ENCODE results near the gene DSE. TPM values are rescaled to one million over a fixed set of nuclear protein-coding genes. Genes with fewer than 3 reads are reported as not detected.
A peak's percentile ranks its signal among the peaks of the same experiment; 100 is the strongest.

DSE gene
- total RNA-seq, 2 experiments from 2014 or later, result 5.6 TPM

DNA sequence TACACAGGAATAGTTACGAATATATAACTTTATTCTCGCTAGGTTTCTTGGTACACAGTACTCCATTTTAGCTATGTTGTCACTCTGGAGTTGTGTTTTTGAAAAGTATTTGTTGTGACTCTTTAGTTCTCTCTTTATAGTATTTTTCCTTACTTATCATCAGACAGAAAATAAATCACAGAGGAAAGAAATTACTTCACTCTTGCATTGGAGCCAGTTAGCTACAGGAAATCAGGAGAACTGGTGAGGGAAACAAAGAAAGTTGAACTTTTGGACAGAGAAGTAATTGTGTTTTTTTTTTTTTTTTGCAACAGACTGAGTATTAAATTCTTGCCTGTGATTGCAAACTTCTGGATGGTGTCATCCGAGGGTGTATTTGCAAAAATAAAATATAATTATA is 33.9 kb downstream of the DSE start:
- Mint-ChIP-seq H3K36me3 (ENCODE audit: low read depth) (no peaks in the 10 kb centered on the region), H3K27ac (no peak overlapping the region), H3K9me3 (ENCODE audit: low read depth) (no peaks in the 10 kb centered on the region), H3K27me3 (peaks cover 2% of the 10 kb centered on the region), H3K4me3 (no peak overlapping the region), H3K4me1 (no peaks in the 10 kb centered on the region)
- ATAC-seq (no peak), DNase-seq (no peak)
- POLR2A ChIA-PET, result no interaction called here
- intact Hi-C loops (cut with DNase I, micrococcal nuclease), result no loop called here
- CTCF ChIA-PET, result no interaction called here

GRCh38 chr6:116405138-116405537 is 34.4 kb downstream of the DSE start:
- Mint-ChIP-seq H3K36me3 (ENCODE audit: low read depth) (no peaks in the 10 kb centered on the region), H3K27me3 (peaks cover 2% of the 10 kb centered on the region), H3K4me3 (no peak overlapping the region), H3K4me1 (no peaks in the 10 kb centered on the region), H3K9me3 (ENCODE audit: low read depth) (no peaks in the 10 kb centered on the region), H3K27ac (no peak overlapping the region)
- intact Hi-C loops (cut with DNase I, micrococcal nuclease), result no loop called here
- ATAC-seq (no peak), DNase-seq (no peak)
- ChIA-PET POLR2A (no interaction called here), CTCF (no interaction called here)

- POLR2A ChIA-PET, result no interaction called here
- intact Hi-C loops (cut with DNase I, micrococcal nuclease), result no loop called here
- no peaks in the 10 kb centered on the region for H3K9me3 Mint-ChIP-seq (ENCODE audit: low read depth)
These were observed 35.1 kb downstream of the DSE start for GRCh38 chr6:116405652-116406356.

GRCh38 chr6:116406678-116407345 is 36.1 kb downstream of the DSE start:
- intact Hi-C loops (cut with DNase I, micrococcal nuclease), result no loop called here
- no peak for DNase-seq
- no peaks in the 10 kb centered on the region for H3K9me3 Mint-ChIP-seq (ENCODE audit: low read depth)
- peaks cover 2% of the 10 kb centered on the region for H3K4me1 Mint-ChIP-seq
- H3K27me3 Mint-ChIP-seq, result peaks cover 2% of the 10 kb centered on the region
- H3K36me3 Mint-ChIP-seq (ENCODE audit: low read depth), result no peaks in the 10 kb centered on the region
- CTCF ChIA-PET, result interaction anchor here (1.6 kb wide), 1 partner anchor 154 kb away, joined by 4 read pairs; no protein-coding TSS in a partner anchor
- no peak for ATAC-seq
- no peak overlapping the region for H3K4me3 Mint-ChIP-seq
- H3K27ac Mint-ChIP-seq, result no peak overlapping the region
- POLR2A ChIA-PET, result no interaction called here

More at GRCh38 chr6:116405652-116406356, 35.1 kb downstream of the DSE start:
- peak; percentile 23 for DNase-seq
- Mint-ChIP-seq H3K4me3 (no peak overlapping the region), H3K36me3 (ENCODE audit: low read depth) (no peaks in the 10 kb centered on the region), H3K27me3 (peaks cover 2% of the 10 kb centered on the region), H3K4me1 (no peaks in the 10 kb centered on the region), H3K27ac (no peak overlapping the region)
- peak; percentile 57 for ATAC-seq
- CTCF ChIA-PET, result no interaction called here

- no peak overlapping the region for H3K27ac Mint-ChIP-seq
- intact Hi-C loops (cut with DNase I, micrococcal nuclease), result no loop called here
- peaks cover 2% of the 10 kb centered on the region for H3K4me1 Mint-ChIP-seq
- H3K9me3 Mint-ChIP-seq (ENCODE audit: low read depth), result no peaks in the 10 kb centered on the region
- H3K4me3 Mint-ChIP-seq, result no peak overlapping the region
- ATAC-seq (no peak), DNase-seq (no peak)
- ChIA-PET CTCF (interaction anchor here (1.6 kb wide), 1 partner anchor 152 kb away, joined by 4 read pairs; no protein-coding TSS in a partner anchor), POLR2A (no interaction called here)
- H3K27me3 Mint-ChIP-seq, result peaks cover 2% of the 10 kb centered on the region
- H3K36me3 Mint-ChIP-seq (ENCODE audit: low read depth), result no peaks in the 10 kb centered on the region
These were observed 37.7 kb downstream of the DSE start for GRCh38 chr6:116408491-116408890.

DNA sequence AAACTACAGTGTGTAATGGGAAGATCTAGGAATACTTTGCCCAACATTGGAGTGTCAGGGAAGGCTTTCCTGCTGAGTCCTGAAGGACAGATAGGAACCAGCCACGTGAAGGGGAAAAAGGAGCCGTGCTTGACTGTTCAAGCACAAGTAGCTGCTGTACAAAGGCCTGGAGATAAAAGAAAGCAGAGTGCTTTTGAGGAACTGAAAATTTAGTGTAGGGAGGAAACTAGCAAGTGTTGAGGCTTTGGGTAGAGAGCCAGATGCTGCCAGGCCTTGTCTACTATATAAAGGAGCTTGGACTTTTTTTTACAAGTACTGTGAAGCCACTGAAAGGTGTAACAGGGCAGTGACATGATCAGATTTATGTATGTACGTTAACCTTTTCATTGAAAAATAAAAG is 39.0 kb downstream of the DSE start:
- H3K4me3 Mint-ChIP-seq, result no peak overlapping the region
- ATAC-seq, result no peak
- peaks cover 2% of the 10 kb centered on the region for H3K4me1 Mint-ChIP-seq
- H3K36me3 Mint-ChIP-seq (ENCODE audit: low read depth), result no peaks in the 10 kb centered on the region
- no peak for DNase-seq
- no peaks in the 10 kb centered on the region for H3K9me3 Mint-ChIP-seq (ENCODE audit: low read depth)
- ChIA-PET CTCF (no interaction called here), POLR2A (no interaction called here)
- intact Hi-C loops (cut with DNase I, micrococcal nuclease), result no loop called here
- no peak overlapping the region for H3K27ac Mint-ChIP-seq
- peaks cover 2% of the 10 kb centered on the region for H3K27me3 Mint-ChIP-seq

- Mint-ChIP-seq H3K36me3 (ENCODE audit: low read depth) (no peaks in the 10 kb centered on the region), H3K9me3 (ENCODE audit: low read depth) (no peaks in the 10 kb centered on the region), H3K4me1 (peaks cover 2% of the 10 kb centered on the region), H3K27me3 (peaks cover 2% of the 10 kb centered on the region), H3K4me3 (no peak overlapping the region), H3K27ac (no peak overlapping the region)
- ATAC-seq (no peak), DNase-seq (no peak)
- POLR2A ChIA-PET, result no interaction called here
- intact Hi-C loops (cut with DNase I, micrococcal nuclease), result no loop called here
- CTCF ChIA-PET, result interaction anchor here (1.0 kb wide), 1 partner anchor 11 kb away, joined by 3 read pairs; no protein-coding TSS in a partner anchor
These were observed 40.5 kb downstream of the DSE start for GRCh38 chr6:116411284-116411623.

DNA sequence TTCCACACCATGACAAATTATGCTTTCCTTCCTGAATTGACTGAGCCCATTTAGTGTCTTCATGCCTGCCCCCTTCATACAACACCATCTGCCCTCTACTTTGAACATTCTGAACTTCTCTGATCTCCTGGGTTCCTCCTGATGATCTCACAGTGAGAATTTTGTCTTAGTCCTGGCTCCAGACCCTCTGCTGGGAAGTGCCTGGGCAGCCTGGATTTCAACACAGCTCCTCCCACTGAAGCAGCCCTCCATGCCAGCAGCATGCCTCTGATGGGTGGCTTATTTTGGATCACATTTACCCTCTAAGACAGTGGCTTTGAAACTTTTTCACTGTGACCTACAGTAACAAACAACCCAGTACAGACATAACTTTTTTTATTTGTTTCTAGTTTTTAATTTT is 41.5 kb downstream of the DSE start:
- intact Hi-C loops (cut with DNase I, micrococcal nuclease), result no loop called here
- no peak overlapping the region for H3K4me3 Mint-ChIP-seq
- no peak overlapping the region for H3K27ac Mint-ChIP-seq
- H3K9me3 Mint-ChIP-seq (ENCODE audit: low read depth), result no peaks in the 10 kb centered on the region
- ChIA-PET POLR2A (no interaction called here), CTCF (no interaction called here)
- no peaks in the 10 kb centered on the region for H3K36me3 Mint-ChIP-seq (ENCODE audit: low read depth)
- H3K27me3 Mint-ChIP-seq, result no peaks in the 10 kb centered on the region
- ATAC-seq, result no peak
- peaks cover 2% of the 10 kb centered on the region for H3K4me1 Mint-ChIP-seq
- DNase-seq, result no peak

GRCh38 chr6:116413357-116413756 is 42.6 kb downstream of the DSE start:
- peaks cover 2% of the 10 kb centered on the region for H3K4me1 Mint-ChIP-seq
- H3K36me3 Mint-ChIP-seq (ENCODE audit: low read depth), result no peaks in the 10 kb centered on the region
- no peak for DNase-seq
- intact Hi-C loops (cut with DNase I, micrococcal nuclease), result no loop called here
- no peak overlapping the region for H3K27ac Mint-ChIP-seq
- ATAC-seq, result no peak
- H3K9me3 Mint-ChIP-seq (ENCODE audit: low read depth), result no peaks in the 10 kb centered on the region
- CTCF ChIA-PET, result interaction anchor here (1.0 kb wide), 1 partner anchor 9 kb away, joined by 3 read pairs; no protein-coding TSS in a partner anchor
- H3K4me3 Mint-ChIP-seq, result no peak overlapping the region
- H3K27me3 Mint-ChIP-seq, result no peaks in the 10 kb centered on the region
- POLR2A ChIA-PET, result no interaction called here

- Mint-ChIP-seq H3K27me3 (no peaks in the 10 kb centered on the region), H3K4me1 (peaks cover 4% of the 10 kb centered on the region), H3K9me3 (ENCODE audit: low read depth) (no peaks in the 10 kb centered on the region), H3K36me3 (ENCODE audit: low read depth) (no peaks in the 10 kb centered on the region), H3K27ac (no peak overlapping the region), H3K4me3 (no peak overlapping the region)
- intact Hi-C loops (cut with DNase I, micrococcal nuclease), result no loop called here
- no peak for ATAC-seq
- POLR2A ChIA-PET, result no interaction called here
- CTCF ChIA-PET, result no interaction called here
- DNase-seq, result no peak
These were observed 46.9 kb downstream of the DSE start for GRCh38 chr6:116417661-116418060.

DNA sequence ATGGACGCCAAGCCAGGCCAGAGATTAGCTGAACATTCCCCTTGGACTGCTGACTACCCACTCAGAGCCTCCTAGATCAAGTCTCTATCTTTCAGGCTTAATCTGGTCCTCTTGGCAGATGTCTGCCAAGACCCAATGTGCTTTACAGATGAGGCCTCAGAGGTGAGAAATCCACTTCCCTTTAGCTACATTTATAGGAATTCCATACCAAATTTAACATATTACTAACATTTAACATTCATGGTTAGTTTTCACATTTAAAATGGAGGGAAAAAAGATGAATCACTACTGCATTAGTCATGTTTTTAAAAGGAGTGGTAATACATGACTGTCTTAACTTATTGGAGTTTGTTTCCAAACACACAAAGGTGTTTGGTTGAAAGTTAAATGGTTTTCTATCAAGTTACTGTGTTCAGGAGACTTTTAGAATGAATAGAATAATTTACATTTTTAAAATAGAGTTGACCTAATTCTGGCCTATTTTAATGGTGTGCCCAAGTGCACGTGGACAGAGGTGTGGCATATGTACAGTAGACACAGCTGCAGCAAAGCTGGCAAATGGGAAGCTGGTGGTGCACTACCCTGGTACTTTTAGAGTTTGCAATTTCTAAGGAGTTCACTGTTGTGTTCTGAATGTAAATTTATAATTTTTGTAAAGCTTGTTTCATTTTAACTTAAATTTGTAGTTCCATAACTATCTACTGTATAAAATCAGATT is 48.5 kb downstream of the DSE start:
- DNase-seq, result no peak
- ATAC-seq, result peak; percentile 51
- H3K36me3 Mint-ChIP-seq (ENCODE audit: low read depth), result no peaks in the 10 kb centered on the region
- H3K27ac Mint-ChIP-seq, result peak overlapping the region; percentile 49
- intact Hi-C loops (cut with DNase I, micrococcal nuclease), result no loop called here
- H3K4me3 Mint-ChIP-seq, result no peak overlapping the region
- POLR2A ChIA-PET, result no interaction called here
- H3K9me3 Mint-ChIP-seq (ENCODE audit: low read depth), result no peaks in the 10 kb centered on the region
- peaks cover 4% of the 10 kb centered on the region for H3K4me1 Mint-ChIP-seq
- CTCF ChIA-PET, result interaction anchor here (1.5 to 1.6 kb wide), 2 partner anchors 9 to 132 kb away, joined by 4 to 5 read pairs; no protein-coding TSS in a partner anchor
- H3K27me3 Mint-ChIP-seq, result no peaks in the 10 kb centered on the region

GRCh38 chr6:116420341-116420740 is 49.6 kb downstream of the DSE start:
- H3K4me1 Mint-ChIP-seq, result peaks cover 4% of the 10 kb centered on the region
- POLR2A ChIA-PET, result no interaction called here
- H3K27ac Mint-ChIP-seq, result no peak overlapping the region
- H3K9me3 Mint-ChIP-seq (ENCODE audit: low read depth), result no peaks in the 10 kb centered on the region
- no peak overlapping the region for H3K4me3 Mint-ChIP-seq
- intact Hi-C loops (cut with DNase I, micrococcal nuclease), result no loop called here
- no peak for ATAC-seq
- no peak for DNase-seq
- CTCF ChIA-PET, result interaction anchor here (0.6 kb wide), 1 partner anchor 159 kb away, joined by 3 read pairs; no protein-coding TSS in a partner anchor
- H3K27me3 Mint-ChIP-seq, result no peaks in the 10 kb centered on the region
- no peaks in the 10 kb centered on the region for H3K36me3 Mint-ChIP-seq (ENCODE audit: low read depth)
